Right atrium auricular region (tissue), 2 donors: ENCODE data around the gene CTAG2. TPM values are rescaled to one million over a fixed set of nuclear protein-coding genes. Genes with fewer than 3 reads are reported as not detected.

ENCODE experiments used
- DNase-seq: peaks from one replicate; pipeline ENCODE4 v3.0.0-alpha.2; 2019; ENCODE audit warnings: low spot score
- H3K27ac ChIP-seq, 2 donors: fragments of 200-600 bp; sonication (generic); 1 replicate in 1 of 2; 2 replicates in 1 of 2; pipeline ENCODE4 v1.5.1; 2016 to 2019
- H3K27me3 ChIP-seq, 2 donors: fragments of 200-600 bp; sonication (generic); one replicate each; pipeline versions ENCODE4 v1.5.1 to v1.6.0; 2017 to 2019
- H3K36me3 ChIP-seq: fragments of 200-600 bp; sonication (generic); one replicate; pipeline ENCODE4 v1.5.1; 2016
- H3K4me1 ChIP-seq, 2 donors: fragments of 200-600 bp; sonication (generic); one replicate each; pipeline versions ENCODE4 v1.5.1 to v1.6.0; 2017 to 2019
- H3K4me3 ChIP-seq, 2 donors: fragments of 200-600 bp; sonication (generic); 1 replicate in 1 of 2; 2 replicates in 1 of 2; pipeline ENCODE4 v1.5.1; 2017 to 2019; ENCODE audit warnings: mild to moderate bottlenecking in 1 of 2, moderate library complexity in 1 of 2
- H3K9me3 ChIP-seq, 2 donors: fragments of 200-600 bp; sonication (generic); one replicate each; pipeline ENCODE4 v1.5.1; 2019
- total RNA-seq, 2 donors: library from RNA; depleted of rRNA; stranded (reverse); fragments of >200 nt; gene quantifications; one replicate each; pipeline ENCODE4 v1.1.0, GENCODE V29; 2016
- TF ChIP-seq, protein P1 (sequence below), 2 donors: fragments of 200-600 bp; sonication (generic); IDR thresholded peaks; one replicate each; pipeline ENCODE4 v1.5.1; 2019; ENCODE audit warnings: antibody characterized with exemption in 2 of 2

Gene CTAG2
- total RNA-seq, 2 donors from 2014 or later = not detected

DNA sequence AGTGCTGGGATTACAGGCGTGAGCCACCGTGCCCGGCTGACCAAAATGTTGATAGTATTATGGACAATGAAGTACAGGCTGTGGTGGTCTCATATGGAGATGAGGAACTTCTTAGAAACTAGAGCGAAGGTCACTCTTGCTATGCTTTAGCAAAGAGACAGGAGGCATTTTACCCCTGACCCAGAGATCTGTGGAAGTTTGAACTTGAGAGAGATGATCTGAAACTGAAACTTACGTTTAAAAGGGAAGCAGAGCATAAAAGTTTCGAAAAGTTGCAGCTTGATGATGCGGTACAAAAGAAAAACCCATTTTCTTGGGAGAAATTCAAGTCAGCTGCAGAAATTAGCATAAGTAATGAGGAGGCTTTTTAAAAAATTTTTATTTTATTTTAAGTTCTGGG, 8.5 kb upstream of the CTAG2 start:
- Histone ChIP-seq H3K9me3 (peaks cover 0 to 7% of the 10 kb centered on the region in 2 donors), H3K4me3 (no peak overlapping the region), H3K36me3 (no peaks in the 10 kb centered on the region), H3K27ac (no peak overlapping the region), H3K4me1 (no peaks in the 10 kb centered on the region), H3K27me3 (no peaks in the 10 kb centered on the region)
- no peak for DNase-seq
- TF ChIP-seq, protein P1, sequence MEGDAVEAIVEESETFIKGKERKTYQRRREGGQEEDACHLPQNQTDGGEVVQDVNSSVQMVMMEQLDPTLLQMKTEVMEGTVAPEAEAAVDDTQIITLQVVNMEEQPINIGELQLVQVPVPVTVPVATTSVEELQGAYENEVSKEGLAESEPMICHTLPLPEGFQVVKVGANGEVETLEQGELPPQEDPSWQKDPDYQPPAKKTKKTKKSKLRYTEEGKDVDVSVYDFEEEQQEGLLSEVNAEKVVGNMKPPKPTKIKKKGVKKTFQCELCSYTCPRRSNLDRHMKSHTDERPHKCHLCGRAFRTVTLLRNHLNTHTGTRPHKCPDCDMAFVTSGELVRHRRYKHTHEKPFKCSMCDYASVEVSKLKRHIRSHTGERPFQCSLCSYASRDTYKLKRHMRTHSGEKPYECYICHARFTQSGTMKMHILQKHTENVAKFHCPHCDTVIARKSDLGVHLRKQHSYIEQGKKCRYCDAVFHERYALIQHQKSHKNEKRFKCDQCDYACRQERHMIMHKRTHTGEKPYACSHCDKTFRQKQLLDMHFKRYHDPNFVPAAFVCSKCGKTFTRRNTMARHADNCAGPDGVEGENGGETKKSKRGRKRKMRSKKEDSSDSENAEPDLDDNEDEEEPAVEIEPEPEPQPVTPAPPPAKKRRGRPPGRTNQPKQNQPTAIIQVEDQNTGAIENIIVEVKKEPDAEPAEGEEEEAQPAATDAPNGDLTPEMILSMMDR (IDR thresholded peaks at IDR 0.05) = no peak

DNA sequence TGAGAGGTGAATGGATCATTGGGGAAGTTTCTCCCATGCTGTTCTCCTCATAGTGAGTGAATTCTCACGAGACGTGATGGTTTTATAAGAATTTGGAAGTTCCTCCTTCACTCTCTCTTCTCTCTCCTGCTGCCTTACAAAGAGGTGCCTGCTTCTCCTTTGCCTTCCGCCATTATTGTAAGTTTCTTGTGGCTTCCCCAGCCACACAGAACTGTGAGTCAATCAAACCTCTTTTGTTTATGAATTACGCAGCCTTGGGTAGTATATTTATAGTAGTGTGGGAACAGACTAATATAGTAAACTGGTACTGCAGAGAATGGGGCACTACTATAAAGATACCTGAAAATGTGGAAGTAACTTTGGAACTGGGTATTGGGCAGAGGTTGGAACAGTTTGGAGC, 7.8 kb upstream of the CTAG2 start:
- no peak for DNase-seq
- Histone ChIP-seq H3K9me3 (peaks cover 0 to 7% of the 10 kb centered on the region in 2 donors), H3K36me3 (no peaks in the 10 kb centered on the region), H3K4me1 (no peaks in the 10 kb centered on the region), H3K4me3 (no peak overlapping the region), H3K27ac (no peak overlapping the region), H3K27me3 (no peaks in the 10 kb centered on the region)
- TF ChIP-seq, protein P1 (IDR thresholded peaks at IDR 0.05) = no peak

DNA sequence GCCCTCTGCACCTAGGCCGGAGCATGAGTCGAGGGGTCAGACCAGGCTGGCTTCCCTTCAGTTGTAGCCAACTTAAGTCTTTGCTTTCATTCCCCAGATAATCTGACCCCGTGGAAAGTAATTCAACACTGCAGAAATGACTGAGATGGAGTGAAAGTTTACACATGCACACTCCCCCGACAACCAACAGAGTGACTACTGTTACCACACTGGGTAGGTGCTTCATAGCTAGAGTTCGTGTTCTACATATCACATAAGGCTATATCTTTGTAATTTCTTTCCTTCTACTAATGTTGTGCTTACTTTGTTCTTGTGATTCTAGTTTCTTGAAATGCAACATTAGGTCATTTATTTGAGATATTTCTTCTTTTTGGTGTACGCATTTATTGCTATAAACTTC, 7.2 kb upstream of the CTAG2 start:
- no peaks in the 10 kb centered on the region for H3K36me3 ChIP-seq
- no peak for DNase-seq

DNA sequence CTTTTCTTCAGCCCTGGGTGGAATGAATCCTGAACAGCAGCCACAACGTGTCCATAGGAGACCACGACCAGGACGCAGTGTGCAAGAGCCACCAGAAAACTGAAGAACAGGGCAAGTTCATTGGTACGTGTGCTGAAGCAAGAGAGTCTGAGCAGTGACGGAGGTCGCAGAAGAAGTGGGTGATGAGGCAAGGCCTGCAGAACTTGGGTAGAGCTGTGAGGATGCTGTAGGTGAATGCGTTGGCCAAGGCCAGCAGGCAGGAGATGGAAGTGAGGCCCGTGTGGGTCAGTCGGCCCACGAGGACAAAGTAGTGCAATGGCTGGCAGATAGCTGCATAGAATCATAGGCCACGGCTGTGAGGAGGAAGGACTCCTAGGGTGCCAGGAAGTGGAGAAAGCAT, 5.6 kb upstream of the CTAG2 start:
- Histone ChIP-seq H3K9me3 (no peaks in the 10 kb centered on the region), H3K4me3 (no peak overlapping the region), H3K27ac (no peak overlapping the region), H3K36me3 (no peaks in the 10 kb centered on the region), H3K27me3 (no peaks in the 10 kb centered on the region), H3K4me1 (no peaks in the 10 kb centered on the region)
- no peak for DNase-seq
- TF ChIP-seq, protein P1 (IDR thresholded peaks at IDR 0.05) = no peak

More for the DNA sequence above, 7.2 kb upstream of the CTAG2 start:
- Histone ChIP-seq H3K27ac (no peak overlapping the region), H3K27me3 (no peaks in the 10 kb centered on the region), H3K9me3 (peaks cover 0 to 7% of the 10 kb centered on the region in 2 donors), H3K4me1 (no peaks in the 10 kb centered on the region), H3K4me3 (no peak overlapping the region)
- TF ChIP-seq, protein P1 (IDR thresholded peaks at IDR 0.05) = no peak

DNA sequence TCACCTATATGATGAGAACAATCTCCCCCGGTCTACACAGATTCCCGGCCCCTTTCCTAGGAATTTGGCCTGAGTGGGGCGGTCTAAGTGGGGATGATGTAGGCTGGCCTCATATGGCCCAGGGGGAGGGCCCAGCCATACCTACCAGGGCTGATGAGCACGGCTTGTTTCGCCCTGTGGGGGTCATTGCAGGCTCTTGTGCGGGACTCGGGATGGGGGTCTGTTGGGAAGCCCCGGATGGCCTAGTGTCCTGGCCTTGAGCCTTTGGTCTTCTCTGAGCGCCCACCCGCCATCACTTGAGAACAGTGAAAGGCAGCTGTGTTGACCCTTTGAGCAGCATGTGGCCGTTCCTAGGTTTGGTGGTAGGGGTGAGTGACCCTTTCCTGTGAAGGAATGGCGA, 4.8 kb upstream of the CTAG2 start:
- Histone ChIP-seq H3K4me3 (no peak overlapping the region), H3K27ac (no peak overlapping the region), H3K36me3 (no peaks in the 10 kb centered on the region), H3K27me3 (no peaks in the 10 kb centered on the region), H3K4me1 (no peaks in the 10 kb centered on the region), H3K9me3 (no peaks in the 10 kb centered on the region)
- TF ChIP-seq, protein P1 (IDR thresholded peaks at IDR 0.05) = no peak
- DNase-seq = no peak

DNA sequence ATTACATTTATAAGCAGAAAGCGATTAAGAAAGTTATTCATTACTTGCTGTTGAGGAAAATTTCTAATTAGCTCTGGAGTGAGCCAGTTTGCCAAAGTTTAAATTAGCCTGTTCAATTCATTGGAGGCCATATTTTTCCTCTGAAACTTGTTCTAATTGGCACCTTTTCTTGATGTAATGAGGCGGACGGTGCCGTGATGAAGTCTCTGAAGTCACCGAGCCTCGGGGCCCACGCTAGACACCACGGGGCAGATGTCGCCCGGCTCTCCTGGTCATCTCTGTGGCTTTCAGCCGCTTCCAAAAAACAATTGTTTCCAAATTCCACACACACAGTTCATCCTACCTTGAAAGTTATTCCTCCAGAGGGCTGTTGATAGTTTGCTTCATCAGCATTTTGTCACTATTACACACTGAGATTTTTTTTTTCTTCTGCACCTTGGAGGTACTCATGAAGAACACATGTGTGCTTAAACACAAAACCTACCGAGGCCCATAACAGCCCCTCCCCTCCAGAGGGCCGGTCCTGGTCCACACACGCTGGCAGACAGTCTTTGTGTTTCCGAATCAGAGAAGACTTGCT, 3.9 kb upstream of the CTAG2 start:
- Histone ChIP-seq H3K36me3 (no peaks in the 10 kb centered on the region), H3K4me3 (no peak overlapping the region), H3K4me1 (no peaks in the 10 kb centered on the region), H3K27ac (no peak overlapping the region), H3K27me3 (no peaks in the 10 kb centered on the region), H3K9me3 (no peaks in the 10 kb centered on the region)
- TF ChIP-seq, protein P1 (IDR thresholded peaks at IDR 0.05) = no peak
- no peak for DNase-seq
